Measurements from ENCODE around the gene CHD9.

The CHD9 gene

DNA sequence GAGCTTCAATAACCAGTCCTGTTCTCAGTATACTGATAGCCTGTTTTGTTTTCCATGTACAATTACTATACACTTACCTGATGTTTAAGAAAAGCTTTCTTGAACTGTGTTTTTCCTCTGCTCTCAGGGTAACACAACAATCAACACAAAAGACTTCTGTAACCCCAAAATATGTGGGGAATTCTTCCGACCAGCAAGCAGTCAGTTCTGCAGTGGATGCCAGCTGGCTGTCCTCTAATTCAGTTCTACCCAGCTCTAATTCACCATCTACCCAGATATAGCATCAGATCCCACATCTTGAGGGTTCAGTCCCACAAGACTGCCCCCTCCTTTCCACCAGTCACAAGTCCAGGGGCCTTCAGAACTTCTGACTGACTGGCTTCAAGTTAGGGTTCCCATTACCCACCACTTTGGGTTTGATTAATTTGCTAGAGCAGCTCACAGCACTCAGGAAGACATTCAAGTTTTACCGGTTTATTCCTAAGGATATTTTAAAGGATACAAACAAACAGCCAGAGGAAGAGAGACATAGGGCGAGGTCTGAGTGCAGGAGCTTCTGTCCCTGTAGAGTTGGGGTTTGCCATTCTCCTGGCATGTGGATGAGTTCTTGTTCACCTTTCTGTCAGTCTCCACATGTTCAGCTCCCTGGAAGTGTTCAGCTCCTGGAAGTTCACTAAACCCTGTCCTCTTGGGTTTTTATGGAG is 178.2 kb downstream of the CHD9 start:
- no peaks in the 10 kb centered on the region for H3K27me3 ChIP-seq (ENCODE audit: insufficient read depth, low read length, poor library complexity, severe bottlenecking)
- no peak overlapping the region for H3K9ac ChIP-seq (ENCODE audit: low read depth, low read length, poor library complexity, severe bottlenecking)
- H2AFZ ChIP-seq (ENCODE audit: low read length), result no peak overlapping the region
- TF ChIP-seq, protein P1, sequence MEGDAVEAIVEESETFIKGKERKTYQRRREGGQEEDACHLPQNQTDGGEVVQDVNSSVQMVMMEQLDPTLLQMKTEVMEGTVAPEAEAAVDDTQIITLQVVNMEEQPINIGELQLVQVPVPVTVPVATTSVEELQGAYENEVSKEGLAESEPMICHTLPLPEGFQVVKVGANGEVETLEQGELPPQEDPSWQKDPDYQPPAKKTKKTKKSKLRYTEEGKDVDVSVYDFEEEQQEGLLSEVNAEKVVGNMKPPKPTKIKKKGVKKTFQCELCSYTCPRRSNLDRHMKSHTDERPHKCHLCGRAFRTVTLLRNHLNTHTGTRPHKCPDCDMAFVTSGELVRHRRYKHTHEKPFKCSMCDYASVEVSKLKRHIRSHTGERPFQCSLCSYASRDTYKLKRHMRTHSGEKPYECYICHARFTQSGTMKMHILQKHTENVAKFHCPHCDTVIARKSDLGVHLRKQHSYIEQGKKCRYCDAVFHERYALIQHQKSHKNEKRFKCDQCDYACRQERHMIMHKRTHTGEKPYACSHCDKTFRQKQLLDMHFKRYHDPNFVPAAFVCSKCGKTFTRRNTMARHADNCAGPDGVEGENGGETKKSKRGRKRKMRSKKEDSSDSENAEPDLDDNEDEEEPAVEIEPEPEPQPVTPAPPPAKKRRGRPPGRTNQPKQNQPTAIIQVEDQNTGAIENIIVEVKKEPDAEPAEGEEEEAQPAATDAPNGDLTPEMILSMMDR (conservative IDR thresholded peaks at IDR 0.05; ENCODE audit: low read length), result no peak
- no peak for TF ChIP-seq EZH2phosphoT487 (IDR thresholded peaks at IDR 0.05; ENCODE audit: borderline replicate concordance)
- H3K36me3 ChIP-seq (ENCODE audit: insufficient read depth, low read length), result peaks cover 100% of the 10 kb centered on the region
- H3K4me2 ChIP-seq (ENCODE audit: low read depth, low read length, poor library complexity, severe bottlenecking), result no peak overlapping the region
- H3K9me2 ChIP-seq (replicated peaks; ENCODE audit: low read depth, low read length), result no peaks in the 10 kb centered on the region
- no peaks in the 10 kb centered on the region for H3K79me2 ChIP-seq (ENCODE audit: insufficient read depth, low read length)
- no peaks in the 10 kb centered on the region for H3F3A ChIP-seq (ENCODE audit: low read depth)
- H4K20me1 ChIP-seq (ENCODE audit: insufficient read depth, low read length, poor library complexity, severe bottlenecking), result no peaks in the 10 kb centered on the region
- H3K4me3 ChIP-seq (ENCODE audit: low read length, poor library complexity, severe bottlenecking), result no peak overlapping the region
- H3K9me3 ChIP-seq (ENCODE audit: insufficient read depth, low read depth, low read length), result no peaks in the 10 kb centered on the region
- no peaks in the 10 kb centered on the region for H3K4me1 ChIP-seq (ENCODE audit: insufficient read depth, low read length, poor library complexity, severe bottlenecking)

DNA sequence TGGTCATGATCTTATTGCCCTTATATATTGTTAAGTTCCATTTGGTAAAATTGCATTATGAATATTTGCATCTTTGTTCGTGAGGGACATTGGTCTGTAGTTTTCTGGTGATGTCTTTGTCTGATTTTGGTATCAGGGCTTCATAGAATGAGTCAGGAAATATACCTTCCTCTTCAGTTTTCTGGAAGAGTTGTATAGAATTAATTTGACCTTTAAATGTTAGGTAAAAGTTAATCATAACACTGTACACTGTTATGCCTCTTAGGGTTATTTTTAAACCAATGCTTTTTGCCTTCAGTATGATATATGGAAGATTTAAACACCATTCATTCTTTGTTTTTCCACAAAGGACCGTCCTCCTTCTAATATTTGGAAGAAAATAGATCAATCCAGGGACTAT is 180.0 kb downstream of the CHD9 start:
- Histone ChIP-seq H3K4me1 (ENCODE audit: insufficient read depth, low read length, poor library complexity, severe bottlenecking) (no peaks in the 10 kb centered on the region), H3K79me2 (ENCODE audit: insufficient read depth, low read length) (no peaks in the 10 kb centered on the region), H3K4me3 (ENCODE audit: low read length, poor library complexity, severe bottlenecking) (no peak overlapping the region), H3K36me3 (ENCODE audit: insufficient read depth, low read length) (peaks cover 98% of the 10 kb centered on the region), H3K9ac (ENCODE audit: low read depth, low read length, poor library complexity, severe bottlenecking) (no peak overlapping the region), H4K20me1 (ENCODE audit: insufficient read depth, low read length, poor library complexity, severe bottlenecking) (no peaks in the 10 kb centered on the region), H3K9me2 (replicated peaks; ENCODE audit: low read depth, low read length) (no peaks in the 10 kb centered on the region), H3K4me2 (ENCODE audit: low read depth, low read length, poor library complexity, severe bottlenecking) (no peak overlapping the region), H2AFZ (ENCODE audit: low read length) (no peak overlapping the region), H3K27me3 (ENCODE audit: insufficient read depth, low read length, poor library complexity, severe bottlenecking) (no peaks in the 10 kb centered on the region), H3F3A (ENCODE audit: low read depth) (no peaks in the 10 kb centered on the region), H3K9me3 (ENCODE audit: insufficient read depth, low read depth, low read length) (no peaks in the 10 kb centered on the region)
- TF ChIP-seq, protein P1 (conservative IDR thresholded peaks at IDR 0.05; ENCODE audit: low read length), result no peak
- TF ChIP-seq EZH2phosphoT487 (IDR thresholded peaks at IDR 0.05; ENCODE audit: borderline replicate concordance), result no peak

DNA sequence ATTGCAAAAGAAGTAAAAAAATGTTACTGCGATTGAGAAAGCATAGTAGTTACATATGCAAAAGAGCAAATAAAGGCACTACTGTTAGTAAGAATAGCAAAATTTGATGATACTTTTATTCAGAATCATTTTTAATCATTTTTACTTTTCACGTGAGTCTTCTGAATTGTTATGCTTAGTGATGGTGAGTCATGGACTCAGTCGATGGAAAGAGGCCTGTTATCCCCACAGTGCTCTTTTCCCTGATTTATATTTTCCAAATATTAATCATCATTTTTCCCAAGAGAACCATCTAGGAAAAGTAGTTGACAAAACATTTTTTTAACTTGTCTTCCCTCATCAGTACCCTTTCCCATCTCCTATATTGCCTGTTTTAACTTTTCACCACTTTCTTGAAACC is 181.1 kb downstream of the CHD9 start:
- Histone ChIP-seq H3K9me2 (replicated peaks; ENCODE audit: low read depth, low read length) (no peaks in the 10 kb centered on the region), H4K20me1 (ENCODE audit: insufficient read depth, low read length, poor library complexity, severe bottlenecking) (no peaks in the 10 kb centered on the region), H3K79me2 (ENCODE audit: insufficient read depth, low read length) (no peaks in the 10 kb centered on the region), H3K9ac (ENCODE audit: low read depth, low read length, poor library complexity, severe bottlenecking) (no peak overlapping the region), H3K4me3 (ENCODE audit: low read length, poor library complexity, severe bottlenecking) (no peak overlapping the region), H2AFZ (ENCODE audit: low read length) (no peak overlapping the region), H3F3A (ENCODE audit: low read depth) (no peaks in the 10 kb centered on the region), H3K27me3 (ENCODE audit: insufficient read depth, low read length, poor library complexity, severe bottlenecking) (no peaks in the 10 kb centered on the region), H3K4me1 (ENCODE audit: insufficient read depth, low read length, poor library complexity, severe bottlenecking) (no peaks in the 10 kb centered on the region), H3K9me3 (ENCODE audit: insufficient read depth, low read depth, low read length) (no peaks in the 10 kb centered on the region), H3K36me3 (ENCODE audit: insufficient read depth, low read length) (peaks cover 94% of the 10 kb centered on the region), H3K4me2 (ENCODE audit: low read depth, low read length, poor library complexity, severe bottlenecking) (no peak overlapping the region)
- TF ChIP-seq, protein P1 (conservative IDR thresholded peaks at IDR 0.05; ENCODE audit: low read length), result no peak
- no peak for TF ChIP-seq EZH2phosphoT487 (IDR thresholded peaks at IDR 0.05; ENCODE audit: borderline replicate concordance)
